ENCODE data around the gene ZNF205. TPM values are rescaled to one million over a fixed set of nuclear protein-coding genes. Genes with fewer than 3 reads are reported as not detected.
A peak's percentile ranks its signal among the peaks of the same experiment; 100 is the strongest.
"Not testable (repeated sequence)": the region's sequence is repeated elsewhere in the genome, so short reads cannot be mapped to it uniquely, and the experiment has no call there.

ZNF205 gene
- total RNA-seq, 1 donor from 2014 or later = 16.7 TPM

DNA sequence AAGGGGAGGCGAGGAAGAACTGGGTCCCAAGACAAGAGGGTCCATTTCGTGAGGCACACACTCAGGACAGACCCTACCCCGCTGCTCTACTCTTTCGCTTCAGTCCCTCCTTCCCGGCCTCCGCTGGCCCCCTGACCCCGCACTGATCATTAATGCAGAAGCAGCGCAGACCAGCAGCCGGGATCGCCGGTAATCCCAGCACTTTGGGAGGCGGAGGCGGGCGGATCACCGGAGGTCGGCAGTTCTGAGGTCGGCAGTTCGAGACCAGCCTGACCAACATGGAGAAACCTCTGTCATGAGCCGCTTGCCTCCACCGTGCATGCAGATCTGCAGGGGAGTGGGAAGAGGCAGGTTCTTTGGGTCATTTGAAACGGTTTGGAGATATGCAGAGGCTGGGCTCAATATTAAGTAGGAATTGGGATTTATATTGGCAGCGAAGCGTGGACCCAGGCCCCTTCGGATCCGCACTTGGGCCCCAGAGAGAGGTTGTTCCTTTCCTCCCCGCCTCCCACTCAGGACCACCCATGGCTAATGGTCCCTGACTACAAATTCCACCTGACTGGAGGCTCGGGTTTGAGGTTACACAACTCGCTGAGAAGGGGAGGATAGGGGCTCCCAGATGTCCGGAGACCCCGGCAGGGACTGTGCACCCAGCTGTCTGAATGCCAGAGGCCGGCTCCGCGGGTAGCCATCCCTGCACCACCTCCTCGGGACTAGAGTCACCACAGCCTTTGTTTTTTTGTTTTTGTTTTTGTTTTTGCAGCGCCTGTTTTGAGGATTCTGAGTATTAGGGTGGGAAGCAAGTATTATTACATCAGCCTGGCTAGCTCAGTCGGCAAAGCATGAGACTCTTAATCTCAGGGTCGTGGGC lies 52.0 kb downstream of the ZNF205 start:
- Mint-ChIP-seq H3K36me3 (no peaks in the 10 kb centered on the region), H3K27ac (no peak overlapping the region), H3K4me3 (no peak overlapping the region), H3K27me3 (ENCODE audit: low read depth) (peaks cover 11% of the 10 kb centered on the region), H3K9me3 (no peaks in the 10 kb centered on the region), H3K4me1 (peaks cover 14% of the 10 kb centered on the region)
- TF ChIP-seq, protein P1, sequence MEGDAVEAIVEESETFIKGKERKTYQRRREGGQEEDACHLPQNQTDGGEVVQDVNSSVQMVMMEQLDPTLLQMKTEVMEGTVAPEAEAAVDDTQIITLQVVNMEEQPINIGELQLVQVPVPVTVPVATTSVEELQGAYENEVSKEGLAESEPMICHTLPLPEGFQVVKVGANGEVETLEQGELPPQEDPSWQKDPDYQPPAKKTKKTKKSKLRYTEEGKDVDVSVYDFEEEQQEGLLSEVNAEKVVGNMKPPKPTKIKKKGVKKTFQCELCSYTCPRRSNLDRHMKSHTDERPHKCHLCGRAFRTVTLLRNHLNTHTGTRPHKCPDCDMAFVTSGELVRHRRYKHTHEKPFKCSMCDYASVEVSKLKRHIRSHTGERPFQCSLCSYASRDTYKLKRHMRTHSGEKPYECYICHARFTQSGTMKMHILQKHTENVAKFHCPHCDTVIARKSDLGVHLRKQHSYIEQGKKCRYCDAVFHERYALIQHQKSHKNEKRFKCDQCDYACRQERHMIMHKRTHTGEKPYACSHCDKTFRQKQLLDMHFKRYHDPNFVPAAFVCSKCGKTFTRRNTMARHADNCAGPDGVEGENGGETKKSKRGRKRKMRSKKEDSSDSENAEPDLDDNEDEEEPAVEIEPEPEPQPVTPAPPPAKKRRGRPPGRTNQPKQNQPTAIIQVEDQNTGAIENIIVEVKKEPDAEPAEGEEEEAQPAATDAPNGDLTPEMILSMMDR (IDR thresholded peaks at IDR 0.05; ENCODE audit: unreplicated experiment) = no peak
- no peak for DNase-seq (ENCODE audit: low spot score in 2 of 2, unreplicated experiment in 2 of 2)

DNA sequence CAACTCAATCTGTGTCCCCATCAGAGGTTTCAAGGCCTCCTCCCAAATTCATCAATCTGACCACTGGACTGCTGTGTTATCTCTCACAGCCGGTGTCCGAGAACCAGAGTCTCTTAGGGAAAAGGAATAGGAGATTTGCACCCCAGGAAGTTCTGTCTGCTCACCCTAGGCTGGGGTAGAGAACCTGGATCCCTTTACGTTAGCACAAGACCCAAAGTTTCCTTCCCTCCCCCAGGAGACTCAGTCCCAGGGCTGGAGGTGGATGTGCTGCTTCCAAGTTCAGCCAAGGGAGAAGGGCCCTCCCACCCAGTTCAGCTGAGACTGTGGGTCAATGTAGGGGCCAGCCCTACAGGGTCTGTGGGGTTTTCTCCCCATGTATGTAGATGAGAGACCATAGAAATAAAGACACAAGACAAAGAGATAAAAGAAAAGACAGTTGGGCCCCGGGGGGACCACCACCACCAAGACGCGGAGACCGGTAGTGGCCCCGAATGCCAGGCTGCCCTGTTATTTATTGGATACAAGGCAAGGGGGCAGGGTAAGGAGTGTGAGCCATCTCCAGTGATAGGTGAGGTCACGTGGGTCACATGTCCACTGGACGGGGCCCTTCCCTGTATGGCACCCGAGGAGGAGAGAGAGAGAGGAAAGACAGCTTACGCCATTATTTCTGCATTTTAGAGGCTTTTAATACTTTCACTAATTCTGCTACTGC lies 52.9 kb downstream of the ZNF205 start:
- H3K27me3 Mint-ChIP-seq (ENCODE audit: low read depth) = peaks cover 20% of the 10 kb centered on the region
- H3K9me3 Mint-ChIP-seq = no peaks in the 10 kb centered on the region
- H3K4me1 Mint-ChIP-seq = peaks cover 14% of the 10 kb centered on the region
- no peak for DNase-seq (ENCODE audit: low spot score in 2 of 2, unreplicated experiment in 2 of 2)
- TF ChIP-seq, protein P1 (IDR thresholded peaks at IDR 0.05; ENCODE audit: unreplicated experiment) = no peak
- H3K36me3 Mint-ChIP-seq = no peaks in the 10 kb centered on the region
- no peak overlapping the region for H3K4me3 Mint-ChIP-seq
- no peak overlapping the region for H3K27ac Mint-ChIP-seq

DNA sequence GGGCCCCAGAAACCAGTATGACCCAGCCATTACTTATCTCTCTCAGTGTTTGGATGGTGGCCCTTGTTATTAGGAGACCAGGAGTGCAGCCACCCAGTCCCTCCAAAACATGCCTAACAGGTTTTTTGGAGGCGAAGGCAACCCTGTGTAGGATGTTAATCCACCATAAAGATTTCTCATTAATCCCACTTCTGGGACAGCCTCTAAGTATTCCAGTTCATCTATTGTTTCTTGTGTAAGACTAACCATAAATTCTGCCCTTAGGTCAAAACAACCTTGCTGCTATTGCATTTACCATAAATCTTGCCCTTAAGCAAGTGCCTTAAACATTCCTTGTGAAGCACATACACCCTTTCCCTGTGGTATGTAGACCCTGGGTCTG lies 54.1 kb downstream of the ZNF205 start:
- H3K4me1 Mint-ChIP-seq = peaks cover 18% of the 10 kb centered on the region
- peaks cover 33% of the 10 kb centered on the region for H3K27me3 Mint-ChIP-seq (ENCODE audit: low read depth)
- TF ChIP-seq, protein P1 (IDR thresholded peaks at IDR 0.05; ENCODE audit: unreplicated experiment) = no peak
- no peak for DNase-seq (ENCODE audit: low spot score in 2 of 2, unreplicated experiment in 2 of 2)
- peak overlapping the region; percentile 45 for H3K27ac Mint-ChIP-seq
- no peaks in the 10 kb centered on the region for H3K9me3 Mint-ChIP-seq
- H3K4me3 Mint-ChIP-seq = no peak overlapping the region
- no peaks in the 10 kb centered on the region for H3K36me3 Mint-ChIP-seq

DNA sequence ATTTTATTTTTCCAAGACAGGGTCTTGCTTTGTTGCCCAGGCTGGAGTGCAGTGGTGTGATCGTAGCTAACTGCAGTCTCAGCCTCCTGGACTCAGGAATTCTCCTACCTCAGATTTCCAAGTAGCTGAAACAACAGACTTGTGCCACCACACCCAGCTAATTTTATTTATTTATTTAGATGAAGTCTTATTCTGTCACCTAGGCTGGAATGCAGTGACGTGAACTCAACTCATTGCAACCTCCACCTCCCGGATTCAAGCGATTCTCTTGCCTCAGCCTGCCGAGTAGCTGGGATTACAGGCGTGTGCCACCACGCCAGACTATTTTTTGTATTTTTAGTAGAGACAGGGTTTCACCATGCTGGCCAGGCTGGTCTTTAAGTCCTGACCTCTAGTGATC lies 56.3 kb downstream of the ZNF205 start:
- Mint-ChIP-seq H3K27me3 (ENCODE audit: low read depth) (peaks cover 52% of the 10 kb centered on the region), H3K4me1 (peaks cover 18% of the 10 kb centered on the region)
- DNase-seq (ENCODE audit: low spot score in 2 of 2, unreplicated experiment in 2 of 2); H3K27ac Mint-ChIP-seq; H3K36me3 Mint-ChIP-seq; H3K4me3 Mint-ChIP-seq; H3K9me3 Mint-ChIP-seq: not testable (repeated sequence)

Other genes with a start within 250 kb of the ZNF205 start
- 26.3 to 28.6 TPM (median 28.3 TPM) in 3 replicates for gene FLYWCH2, start 229.4 kb upstream of the ZNF205 start, total RNA-seq
- 25.9 to 29.4 TPM (median 29.0 TPM) in 3 replicates for gene FLYWCH1, start 200.7 kb upstream of the ZNF205 start, total RNA-seq
- 27.3 to 30.5 TPM (median 29.1 TPM) in 3 replicates for gene KREMEN2, start 148.3 kb upstream of the ZNF205 start, total RNA-seq
- 8.1 to 10.1 TPM (median 8.9 TPM) in 3 replicates for gene PAQR4, start 143.2 kb upstream of the ZNF205 start, total RNA-seq
- gene PKMYT1, start 132.1 kb upstream of the ZNF205 start, total RNA-seq = 21.1 to 22.0 TPM (median 21.8 TPM) in 3 replicates
- 5.4 to 5.7 TPM (median 5.4 TPM) in 3 replicates for gene CLDN9, start 99.7 kb upstream of the ZNF205 start, total RNA-seq
- gene CLDN6, start 94.4 kb upstream of the ZNF205 start, total RNA-seq = 257 to 267 TPM (median 260 TPM) in 3 replicates
- gene TNFRSF12A, start 92.2 kb upstream of the ZNF205 start, total RNA-seq = 44.6 to 45.5 TPM (median 45.1 TPM) in 3 replicates
- 64.0 to 68.5 TPM (median 65.7 TPM) in 3 replicates for gene HCFC1R1, start 88.6 kb upstream of the ZNF205 start, total RNA-seq
- gene THOC6, start 88.6 kb upstream of the ZNF205 start, total RNA-seq = 59.8 to 62.4 TPM (median 60.2 TPM) in 3 replicates
- gene BICDL2, start 75.6 kb upstream of the ZNF205 start, total RNA-seq = 4.5 to 5.8 TPM (median 5.1 TPM) in 3 replicates
- 0.09 to 0.16 TPM (median 0.11 TPM) in 3 replicates for gene MMP25, start 66.0 kb upstream of the ZNF205 start, total RNA-seq
- gene IL32, start 46.9 kb upstream of the ZNF205 start, total RNA-seq = 4.9 to 6.0 TPM (median 5.5 TPM) in 3 replicates
- gene ZSCAN10, start 13.3 kb upstream of the ZNF205 start, total RNA-seq = 0.09 to 0.42 TPM in 2 of 3 replicates, not detected in the other
- gene ZNF213, start 22.4 kb downstream of the ZNF205 start, total RNA-seq = 12.2 to 13.4 TPM (median 12.7 TPM) in 3 replicates
- gene OR1F1, start 75.6 kb downstream of the ZNF205 start, total RNA-seq = not detected in 3 replicates
- 8.0 to 8.6 TPM (median 8.3 TPM) in 3 replicates for gene ZNF200, start 122.6 kb downstream of the ZNF205 start, total RNA-seq
- 0.20 TPM in 1 of 3 replicates, not detected in the others for gene MEFV, start 144.0 kb downstream of the ZNF205 start, total RNA-seq
- 43.5 to 45.5 TPM (median 44.9 TPM) in 3 replicates for gene ZNF263, start 170.9 kb downstream of the ZNF205 start, total RNA-seq
- gene TIGD7, start 192.8 kb downstream of the ZNF205 start, total RNA-seq = 6.9 to 8.1 TPM (median 7.6 TPM) in 3 replicates
- 51.3 to 53.4 TPM (median 51.7 TPM) in 3 replicates for gene ZNF75A, start 192.9 kb downstream of the ZNF205 start, total RNA-seq
- gene OR2C1, start 243.3 kb downstream of the ZNF205 start, total RNA-seq = 0.35 to 0.63 TPM (median 0.47 TPM) in 3 replicates